Fibroblast of pulmonary artery (primary cell): ENCODE results near the gene USP37.

Source experiments
- DNase-seq: peaks from one replicate; pipeline ENCODE4 v3.0.0-alpha.2; 2010; ENCODE audit warnings: low read depth
- H3K4me3 ChIP-seq: replicated peaks from 2 replicates; pipeline ENCODE4 v1.5.1; 2011; ENCODE audit warnings: low read depth, mild to moderate bottlenecking, control low read depth, low read length, moderate library complexity
- CTCF ChIP-seq: IDR thresholded peaks from 2 replicates; pipeline ENCODE4 v1.5.1; 2011; ENCODE audit warnings: mild to moderate bottlenecking, control low read depth, low read length, inconsistent platforms; ENCODE audit errors: missing control alignments

The USP37 gene

GRCh38 chr2:218505754-218506371 lies 62.3 kb downstream of the USP37 start:
- TF ChIP-seq CTCF = no peak
- no peak overlapping the region for H3K4me3 ChIP-seq
- no peak for DNase-seq

- peak overlapping the region; percentile 17 for H3K4me3 ChIP-seq
- no peak for TF ChIP-seq CTCF
- peak; percentile 71 for DNase-seq
Observed at GRCh38 chr2:218501665-218502064, 66.5 kb downstream of the USP37 start.

- no peak overlapping the region for H3K4me3 ChIP-seq
- TF ChIP-seq CTCF = no peak
Observed at GRCh38 chr2:218500501-218501060, 67.6 kb downstream of the USP37 start.

GRCh38 chr2:218485986-218486667 lies 82.0 kb downstream of the USP37 start:
- no peak for TF ChIP-seq CTCF
- DNase-seq = no peak
- H3K4me3 ChIP-seq = no peak overlapping the region

More at GRCh38 chr2:218500501-218501060, 67.6 kb downstream of the USP37 start:
- no peak for DNase-seq

DNA sequence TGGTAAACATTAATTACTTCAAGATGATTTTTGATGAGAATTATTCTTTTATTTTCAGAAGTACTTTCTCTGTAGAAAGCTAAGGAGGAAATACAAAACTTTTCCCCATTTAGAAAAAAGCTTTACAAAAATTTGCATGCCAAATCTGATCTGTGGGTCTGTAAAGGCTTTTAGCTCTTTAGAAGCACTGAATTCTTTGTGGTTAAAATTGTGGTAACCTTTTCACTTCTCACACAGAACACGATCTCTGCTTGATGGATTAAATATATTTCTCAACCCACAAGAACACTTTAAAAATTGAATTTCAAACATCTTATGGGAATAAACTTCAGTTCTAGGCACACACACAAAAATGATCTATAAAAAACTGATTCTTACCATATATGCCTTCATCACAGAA lies 85.5 kb downstream of the USP37 start:
- no peak overlapping the region for H3K4me3 ChIP-seq
- TF ChIP-seq CTCF = no peak
- DNase-seq = no peak

GRCh38 chr2:218479595-218479994 lies 88.6 kb downstream of the USP37 start:
- no peak for TF ChIP-seq CTCF
- DNase-seq = no peak
- H3K4me3 ChIP-seq = no peak overlapping the region
